HepG2 (cell line): Measurements from ENCODE around the gene MMRN2. TPM values are rescaled to one million over a fixed set of nuclear protein-coding genes. Genes with fewer than 3 reads are reported as not detected.

ENCODE experiments used
- ATAC-seq: fragments of 200-7000 bp; cut with Tn5 transposase; 3 replicates; pipeline ENCODE4 v1.9.1; 2020; ENCODE audit warnings: mild to moderate bottlenecking, moderate library complexity
- BruUV-seq: library from RNA; stranded (reverse); fragments of 400-500 nt; replicated peaks from 2 replicates; lab custom pipeline; 2021; lab: Mats Ljungman, UMichigan
- CTCF ChIA-PET: fragments of 300-600 bp; formaldehyde crosslinking; extraction: SDS; loops from one replicate; lab custom pipeline; 2021; ENCODE audit warnings: low total read pairs, inconsistent platforms, low intra/inter-chr PET ratio; lab: Yijun Ruan, JAX
- POLR2A ChIA-PET: fragments of 350-600 bp; sonication (Branson Sonifier 250); formaldehyde crosslinking; loops from one replicate; lab custom pipeline; 2020; ENCODE audit warnings: antibody characterized with exemption, inconsistent platforms; lab: Yijun Ruan, JAX
- DNase-seq: peaks from one replicate; pipeline ENCODE4 v3.0.0-alpha.2; 2015; ENCODE audit warnings: low spot score
- FAIRE-seq: peaks from 3 replicates; lab custom pipeline; 2011; peaks lifted over from hg19 to GRCh38; lab: Jason Lieb, UNC
- H2AFZ ChIP-seq: one replicate; pipeline ENCODE4 v1.6.1; 2011; ENCODE audit warnings: low read length, inconsistent platforms
- H3K27ac ChIP-seq: fragments of 300-600 bp; 3 replicates; pipeline ENCODE4 v1.8.0; 2011; ENCODE audit warnings: mixed run types, mild to moderate bottlenecking, mixed read lengths, low read length, inconsistent platforms; ENCODE audit not compliant: insufficient read depth; ENCODE audit errors: extremely low read length
- H3K27me3 ChIP-seq, 2 experiments: fragments of 200-600 bp in 1 of 2; 2 replicates in 1 of 2; 3 replicates in 1 of 2; pipeline versions ENCODE4 v1.6.0 to v1.8.0; 2011; ENCODE audit warnings: low read length in 2 of 2, mild to moderate bottlenecking in 2 of 2, moderate library complexity in 2 of 2, inconsistent platforms in 1 of 2; ENCODE audit not compliant: insufficient read depth in 2 of 2, control insufficient read depth in 1 of 2
- H3K36me3 ChIP-seq, 2 experiments: fragments of 200-600 bp in 1 of 2; replicated peaks in 1 of 2; 2 replicates in 1 of 2; 3 replicates in 1 of 2; pipeline versions ENCODE4 v1.5.1 to v1.8.0; 2011; ENCODE audit warnings: low read length in 2 of 2, inconsistent platforms in 1 of 2; ENCODE audit not compliant: insufficient read depth in 2 of 2, control insufficient read depth in 1 of 2
- H3K4me1 ChIP-seq: 2 replicates; pipeline ENCODE4 v1.5.1; 2012; ENCODE audit warnings: low read length, inconsistent platforms; ENCODE audit not compliant: insufficient read depth
- H3K4me2 ChIP-seq: 2 replicates; pipeline ENCODE4 v1.6.0; 2011; ENCODE audit warnings: low read depth, low read length, inconsistent platforms
- H3K4me3 ChIP-seq, 3 experiments: fragments of 200-600 bp in 1 of 3; sonication (generic), shearing (Covaris generic) in 1 of 3; replicated peaks in 1 of 3; 2 replicates each; pipeline ENCODE4 v1.5.1; 2011 to 2016; ENCODE audit warnings: low read length in 3 of 3, inconsistent platforms in 2 of 3, low read depth in 2 of 3, mild to moderate bottlenecking in 2 of 3, control low read depth in 1 of 3, mixed read lengths in 1 of 3; ENCODE audit not compliant: insufficient read depth in 1 of 3
- H3K79me2 ChIP-seq: one replicate; pipeline ENCODE4 v1.6.1; 2011; ENCODE audit warnings: low read length, inconsistent platforms; ENCODE audit not compliant: insufficient read depth
- H3K9ac ChIP-seq: 2 replicates; pipeline ENCODE4 v1.6.0; 2011; ENCODE audit warnings: mild to moderate bottlenecking, low read depth, low read length, inconsistent platforms; ENCODE audit not compliant: insufficient read depth
- H3K9me3 ChIP-seq: 2 replicates; pipeline ENCODE4 v1.5.1; 2012; ENCODE audit warnings: mild to moderate bottlenecking, low read length
- H4K20me1 ChIP-seq: 2 replicates; pipeline ENCODE4 v1.6.0; 2011; ENCODE audit warnings: inconsistent platforms, mild to moderate bottlenecking, low read length, moderate library complexity; ENCODE audit not compliant: insufficient read depth
- POLR2AphosphoS5 ChIP-seq: IDR thresholded peaks from 2 replicates; pipeline ENCODE4 v1.6.1; 2012; ENCODE audit warnings: low read depth, low read length
- SP5 ChIP-seq: IDR thresholded peaks from 2 replicates; pipeline ENCODE4 v1.6.1; 2016; ENCODE audit warnings: low read depth, borderline replicate concordance
- TEAD3 ChIP-seq: optimal IDR thresholded peaks from 2 replicates; pipeline ENCODE3; 2016; ENCODE audit warnings: borderline replicate concordance
- ZNF775 ChIP-seq: sonication (generic); formaldehyde crosslinking; IDR thresholded peaks from 2 replicates; pipeline ENCODE4 v1.4.0; 2020; ENCODE audit warnings: missing genetic modification reagents, mild to moderate bottlenecking, moderate library complexity, borderline replicate concordance
- WGBS: methylation state at CpG from one replicate; pipeline ENCODE4 v1.1.6; 2017; ENCODE audit warnings: low lambda C conversion rate; 5-methylcytosine and 5-hydroxymethylcytosine counted together
- in situ Hi-C: cut with HindIII; loops from 2 replicates; pipeline ENCODE4 v1.10.0; 2017; ENCODE audit warnings: low pct_unique_long_range_greater_than_20kb; ENCODE audit not compliant: extremely low pct_ligation_motif_present
- intact Hi-C: fragments of 100-400 bp; cut with micrococcal nuclease; formaldehyde crosslinking; loops from one replicate; pipeline ENCODE4 v1.10.0; 2022; ENCODE audit not compliant: unreplicated experiment
- polyA plus RNA-seq, 8 experiments: library from polyadenylated mRNA; depleted of rRNA in 3 of 8; stranded (reverse) in 7 of 8; unstranded in 1 of 8; fragments of >200 nt; fragmentation: Illumina TruSeq in 4 of 8; extraction: Trizol in 4 of 8; gene quantifications; 2 replicates each; pipeline versions ENCODE4 v1.2.1 to v1.2.3, GENCODE V29; 2011 to 2016; ENCODE audit warnings: low read depth in 4 of 8, missing spikeins in 1 of 8, mixed read lengths in 1 of 8; ENCODE audit not compliant: insufficient read depth in 1 of 8
- total RNA-seq, 5 experiments: library from RNA; depleted of rRNA; stranded (reverse); fragments of >200 nt; fragmentation: Illumina TruSeq; extraction: Trizol; gene quantifications; 2 replicates each; pipeline ENCODE4 v1.2.3, GENCODE V29; 2016; ENCODE audit warnings: low read depth in 1 of 5
- TF ChIP-seq, protein P1 (sequence below): IDR thresholded peaks from 2 replicates; pipeline ENCODE4 v1.4.0; 2020; ENCODE audit warnings: mild to moderate bottlenecking, missing genetic modification reagents
- TF ChIP-seq, protein P2 (sequence below): sonication (generic); formaldehyde crosslinking; IDR thresholded peaks from 2 replicates; pipeline ENCODE4 v1.4.0; 2020; ENCODE audit warnings: mild to moderate bottlenecking, missing genetic modification reagents

MMRN2 gene
- total and polyA plus RNA-seq, 2 of the 13 experiments (the other 11 are each of a cell fraction or from before 2014, with no cell fraction given) = 0.04 TPM; not detected in 1

DNA sequence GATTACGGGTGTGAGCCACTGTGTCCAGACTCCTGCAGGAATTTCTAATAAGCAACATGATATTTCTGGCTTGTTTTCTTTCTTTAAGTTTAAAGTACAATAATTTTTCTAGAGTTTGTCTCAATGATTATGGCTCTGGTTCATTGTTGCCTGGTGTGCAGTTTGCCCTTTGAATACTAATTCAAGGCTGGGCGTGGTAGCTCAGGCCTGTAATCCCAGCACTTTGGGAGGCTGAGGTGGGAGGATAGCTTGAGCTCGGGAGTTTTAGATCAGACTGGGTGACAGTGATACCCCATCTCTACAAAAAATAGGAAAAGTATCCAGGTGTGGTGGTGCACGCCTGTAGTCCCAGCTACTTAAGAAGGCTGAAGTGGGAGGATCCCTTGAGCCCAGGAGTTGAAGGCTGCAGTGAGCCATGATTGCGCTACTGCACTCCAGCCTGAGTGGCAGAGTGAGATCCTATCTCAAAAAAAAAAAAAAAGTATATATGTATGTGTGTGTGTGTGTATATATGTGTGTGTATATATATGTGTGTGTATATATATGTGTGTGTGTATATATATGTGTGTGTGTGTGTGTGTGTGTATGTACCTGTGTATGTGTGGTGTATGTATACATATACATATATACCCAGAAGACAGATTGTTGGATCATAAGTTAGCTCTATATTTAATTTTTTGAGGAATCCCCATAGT is 19.1 kb upstream of the MMRN2 start (continued):
- TF ChIP-seq, protein P1, sequence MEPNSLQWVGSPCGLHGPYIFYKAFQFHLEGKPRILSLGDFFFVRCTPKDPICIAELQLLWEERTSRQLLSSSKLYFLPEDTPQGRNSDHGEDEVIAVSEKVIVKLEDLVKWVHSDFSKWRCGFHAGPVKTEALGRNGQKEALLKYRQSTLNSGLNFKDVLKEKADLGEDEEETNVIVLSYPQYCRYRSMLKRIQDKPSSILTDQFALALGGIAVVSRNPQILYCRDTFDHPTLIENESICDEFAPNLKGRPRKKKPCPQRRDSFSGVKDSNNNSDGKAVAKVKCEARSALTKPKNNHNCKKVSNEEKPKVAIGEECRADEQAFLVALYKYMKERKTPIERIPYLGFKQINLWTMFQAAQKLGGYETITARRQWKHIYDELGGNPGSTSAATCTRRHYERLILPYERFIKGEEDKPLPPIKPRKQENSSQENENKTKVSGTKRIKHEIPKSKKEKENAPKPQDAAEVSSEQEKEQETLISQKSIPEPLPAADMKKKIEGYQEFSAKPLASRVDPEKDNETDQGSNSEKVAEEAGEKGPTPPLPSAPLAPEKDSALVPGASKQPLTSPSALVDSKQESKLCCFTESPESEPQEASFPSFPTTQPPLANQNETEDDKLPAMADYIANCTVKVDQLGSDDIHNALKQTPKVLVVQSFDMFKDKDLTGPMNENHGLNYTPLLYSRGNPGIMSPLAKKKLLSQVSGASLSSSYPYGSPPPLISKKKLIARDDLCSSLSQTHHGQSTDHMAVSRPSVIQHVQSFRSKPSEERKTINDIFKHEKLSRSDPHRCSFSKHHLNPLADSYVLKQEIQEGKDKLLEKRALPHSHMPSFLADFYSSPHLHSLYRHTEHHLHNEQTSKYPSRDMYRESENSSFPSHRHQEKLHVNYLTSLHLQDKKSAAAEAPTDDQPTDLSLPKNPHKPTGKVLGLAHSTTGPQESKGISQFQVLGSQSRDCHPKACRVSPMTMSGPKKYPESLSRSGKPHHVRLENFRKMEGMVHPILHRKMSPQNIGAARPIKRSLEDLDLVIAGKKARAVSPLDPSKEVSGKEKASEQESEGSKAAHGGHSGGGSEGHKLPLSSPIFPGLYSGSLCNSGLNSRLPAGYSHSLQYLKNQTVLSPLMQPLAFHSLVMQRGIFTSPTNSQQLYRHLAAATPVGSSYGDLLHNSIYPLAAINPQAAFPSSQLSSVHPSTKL = no peak

DNA sequence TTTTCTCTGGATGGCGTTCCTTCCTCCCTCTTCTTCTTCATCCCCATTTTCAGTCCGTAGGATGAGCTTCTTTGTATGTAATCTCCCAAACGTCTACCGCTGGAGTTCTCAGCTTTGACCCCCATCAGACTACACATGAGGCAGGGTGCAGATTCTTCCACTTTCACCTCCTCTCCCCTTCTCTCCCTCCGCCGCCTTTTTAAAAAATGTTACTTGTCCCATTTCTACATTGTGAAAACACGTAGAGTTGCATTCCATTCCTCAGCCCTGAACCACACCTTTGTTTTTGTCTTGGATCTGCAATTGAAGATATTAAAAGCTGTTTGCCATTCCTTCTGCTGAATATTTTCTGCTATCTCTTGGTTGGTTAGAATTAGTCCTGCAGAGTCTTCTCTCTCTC is 17.1 kb upstream of the MMRN2 start:
- FAIRE-seq = no peak

More for the DNA sequence above, 17.1 kb upstream of the MMRN2 start:
- WGBS = 62% methylated on average over 7 of the region's 7 CpGs
- no TSS peak for BruUV-seq
- no peak for DNase-seq
- Histone ChIP-seq H3K9me3 (no peaks in the 10 kb centered on the region), H4K20me1 (no peaks in the 10 kb centered on the region), H3K4me3 (no peak overlapping the region), H3K79me2 (no peaks in the 10 kb centered on the region), H2AFZ (no peak overlapping the region), H3K27me3 (peaks cover 4 to 31% of the 10 kb centered on the region in 2 experiments; a peak in 3 of 5 replicates), H3K36me3 (no peaks in the 10 kb centered on the region), H3K4me2 (no peak overlapping the region), H3K9ac (no peak overlapping the region), H3K27ac (no peak overlapping the region), H3K4me1 (no peaks in the 10 kb centered on the region; the same call in 1 of the 2 replicates)
- ChIA-PET POLR2A (no interaction called here), CTCF (no interaction called here)
- in situ Hi-C loops = no loop called here
- intact Hi-C loops = no loop called here
- TF ChIP-seq POLR2AphosphoS5 = no peak
- TF ChIP-seq ZNF775 (CRISPR knock-in tag) = no peak
- no peak for TF ChIP-seq TEAD3 (CRISPR knock-in tag)
- TF ChIP-seq SP5 (CRISPR knock-in tag) = no peak
- TF ChIP-seq, protein P2, sequence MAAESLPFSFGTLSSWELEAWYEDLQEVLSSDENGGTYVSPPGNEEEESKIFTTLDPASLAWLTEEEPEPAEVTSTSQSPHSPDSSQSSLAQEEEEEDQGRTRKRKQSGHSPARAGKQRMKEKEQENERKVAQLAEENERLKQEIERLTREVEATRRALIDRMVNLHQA (CRISPR knock-in tag) = no peak
- no peak for ATAC-seq
